ENCODE results near the gene CHM.

Gene CHM

GRCh38 chrX:85905851-85906250 lies 141.5 kb downstream of the CHM start:
- DNase-seq (ENCODE audit: low read depth in 2 of 2): no peak

GRCh38 chrX:85903692-85904471 lies 143.5 kb downstream of the CHM start:
- DNase-seq (ENCODE audit: low read depth in 2 of 2): no peak

- no peak for DNase-seq (ENCODE audit: low read depth in 2 of 2)
Observed at GRCh38 chrX:85897362-85898126, 149.8 kb downstream of the CHM start.

- no peak for DNase-seq (ENCODE audit: low read depth in 2 of 2)
Observed at GRCh38 chrX:85882601-85883000, 164.8 kb downstream of the CHM start.

GRCh38 chrX:85870585-85870984 lies 176.8 kb downstream of the CHM start:
- no peak for DNase-seq (ENCODE audit: low read depth in 2 of 2)

- DNase-seq (ENCODE audit: low read depth in 2 of 2): no peak
Observed at GRCh38 chrX:85865324-85865723, 182.0 kb downstream of the CHM start.

GRCh38 chrX:85859426-85859825 lies 187.9 kb downstream of the CHM start:
- no peak for DNase-seq (ENCODE audit: low read depth in 2 of 2)

- DNase-seq (ENCODE audit: low read depth in 2 of 2): no peak
Observed at GRCh38 chrX:85851418-85851817, 195.9 kb downstream of the CHM start.

GRCh38 chrX:85836868-85837267 lies 210.5 kb downstream of the CHM start:
- no peak for DNase-seq (ENCODE audit: low read depth in 2 of 2)

GRCh38 chrX:85828771-85829170 lies 218.6 kb downstream of the CHM start:
- DNase-seq (ENCODE audit: low read depth in 2 of 2): no peak

GRCh38 chrX:85815203-85815751 lies 232.1 kb downstream of the CHM start:
- no peak for DNase-seq (ENCODE audit: low read depth in 2 of 2)
